GM23338 (cell line): ENCODE measurements around the gene NPSR1. TPM values are rescaled to one million over a fixed set of nuclear protein-coding genes. Genes with fewer than 3 reads are reported as not detected.

Experiments used
- ATAC-seq: fragments of 200-7000 bp; cut with Tn5 transposase; 3 replicates; pipeline ENCODE4 v1.9.1; 2020
- DNase-seq: peaks from one replicate; pipeline ENCODE4 v3.0.0-alpha.2; 2015; ENCODE audit warnings: low spot score
- H2AFZ ChIP-seq: fragments of 200-600 bp; sonication (generic); 2 replicates; pipeline ENCODE4 v1.8.0; 2016; ENCODE audit warnings: antibody characterized with exemption, mild to moderate bottlenecking, moderate library complexity
- H3F3A ChIP-seq: fragments of 200-600 bp; sonication (generic); replicated peaks from 2 replicates; pipeline ENCODE4 v1.8.0; 2017; ENCODE audit warnings: antibody characterized with exemption, mixed run types, low read depth
- H3K27ac ChIP-seq: fragments of 200-600 bp; sonication (generic); 2 replicates; pipeline ENCODE4 v1.6.1; 2016; ENCODE audit warnings: low read depth
- H3K27me3 ChIP-seq: fragments of 200-600 bp; sonication (generic); 2 replicates; pipeline ENCODE4 v1.8.0; 2016; ENCODE audit warnings: mild to moderate bottlenecking, mixed run types, moderate library complexity; ENCODE audit not compliant: insufficient read depth
- H3K36me3 ChIP-seq: fragments of 200-600 bp; sonication (generic); 2 replicates; pipeline ENCODE4 v1.8.0; 2016; ENCODE audit warnings: mild to moderate bottlenecking; ENCODE audit not compliant: insufficient read depth
- H3K4me1 ChIP-seq: fragments of 200-600 bp; sonication (generic); 2 replicates; pipeline ENCODE4 v1.8.0; 2016; ENCODE audit warnings: mild to moderate bottlenecking, moderate library complexity; ENCODE audit not compliant: insufficient read depth
- H3K4me2 ChIP-seq: fragments of 200-600 bp; sonication (generic); 2 replicates; pipeline ENCODE4 v1.7.1; 2017; ENCODE audit warnings: mixed run types
- H3K4me3 ChIP-seq: fragments of 200-600 bp; sonication (generic); 2 replicates; pipeline ENCODE4 v1.6.1; 2016; ENCODE audit warnings: mixed run types
- H3K79me2 ChIP-seq: fragments of 200-600 bp; sonication (generic); replicated peaks from 2 replicates; pipeline ENCODE4 v1.8.0; 2017; ENCODE audit warnings: mild to moderate bottlenecking; ENCODE audit not compliant: insufficient read depth
- H3K9me2 ChIP-seq: fragments of 200-600 bp; sonication (generic); 2 replicates; pipeline ENCODE4 v1.8.0; 2017; ENCODE audit not compliant: insufficient read depth
- H4K20me1 ChIP-seq: fragments of 200-600 bp; sonication (generic); replicated peaks from 2 replicates; pipeline ENCODE4 v1.8.0; 2017; ENCODE audit warnings: mild to moderate bottlenecking; ENCODE audit not compliant: insufficient read depth
- H3K27ac Mint-ChIP-seq: 2 replicates; pipeline ENCODE4 v1.8.0; 2020; ENCODE audit warnings: inconsistent platforms, mild to moderate bottlenecking, moderate library complexity, mixed read lengths
- H3K27me3 Mint-ChIP-seq: 3 replicates; pipeline ENCODE4 v1.8.0; 2022; ENCODE audit warnings: low read depth, mild to moderate bottlenecking, moderate library complexity, mixed read lengths, inconsistent platforms; ENCODE audit not compliant: insufficient read depth, poor library complexity
- H3K36me3 Mint-ChIP-seq: 3 replicates; pipeline ENCODE4 v1.8.0; 2021; ENCODE audit warnings: low read depth, mild to moderate bottlenecking, inconsistent platforms, moderate library complexity, mixed read lengths
- H3K4me1 Mint-ChIP-seq: 3 replicates; pipeline ENCODE4 v1.8.0; 2020; ENCODE audit warnings: mild to moderate bottlenecking, inconsistent platforms, mixed read lengths
- H3K4me3 Mint-ChIP-seq: 3 replicates; pipeline ENCODE4 v1.8.0; 2021; ENCODE audit warnings: moderate library complexity, mild to moderate bottlenecking, inconsistent platforms, mixed read lengths
- H3K9me3 Mint-ChIP-seq: 3 replicates; pipeline ENCODE4 v1.8.0; 2020; ENCODE audit warnings: moderate library complexity, mild to moderate bottlenecking, inconsistent platforms, mixed read lengths
- CREB1 ChIP-seq: fragments of 250-450 bp; sonication (Bioruptor Pico); IDR thresholded peaks from 2 replicates; pipeline ENCODE4 v1.5.0; 2020; ENCODE audit warnings: low read depth, mild to moderate bottlenecking, moderate library complexity
- ETS1 ChIP-seq: IDR thresholded peaks from 2 replicates; pipeline ENCODE4 v1.6.1; 2016; ENCODE audit warnings: antibody characterized with exemption
- EZH2 ChIP-seq: fragments of 200-600 bp; sonication (generic); IDR thresholded peaks from one replicate; pipeline ENCODE4 v1.8.0; 2017; ENCODE audit warnings: antibody characterized with exemption, mild to moderate bottlenecking, low read depth; ENCODE audit not compliant: unreplicated experiment
- EZH2phosphoT487 ChIP-seq: fragments of 200-600 bp; sonication (generic); IDR thresholded peaks from one replicate; pipeline ENCODE4 v1.8.1; 2018; ENCODE audit warnings: antibody characterized with exemption; ENCODE audit not compliant: unreplicated experiment
- JUNB ChIP-seq: IDR thresholded peaks from one replicate; pipeline ENCODE4 v1.6.1; 2016; ENCODE audit warnings: antibody characterized with exemption; ENCODE audit not compliant: unreplicated experiment
- NANOG ChIP-seq: IDR thresholded peaks from 2 replicates; pipeline ENCODE4 v1.6.1; 2016; ENCODE audit warnings: antibody characterized with exemption, borderline replicate concordance
- POLR2AphosphoS5 ChIP-seq: IDR thresholded peaks from 2 replicates; pipeline ENCODE4 v1.6.1; 2016; ENCODE audit warnings: antibody characterized with exemption, low read depth
- STAT1 ChIP-seq: IDR thresholded peaks from one replicate; pipeline ENCODE4 v1.6.1; 2016; ENCODE audit warnings: antibody characterized with exemption; ENCODE audit not compliant: unreplicated experiment
- ZNF114 ChIP-seq: fragments of 250-450 bp; sonication (Bioruptor Pico); IDR thresholded peaks from 2 replicates; pipeline ENCODE4 v1.5.0; 2020; ENCODE audit warnings: mild to moderate bottlenecking, moderate library complexity
- ZNF331 ChIP-seq: fragments of 250-450 bp; sonication (Bioruptor Pico); IDR thresholded peaks from 2 replicates; pipeline ENCODE4 v1.5.0; 2020; ENCODE audit warnings: low read depth, mild to moderate bottlenecking, moderate library complexity
- ZNF462 ChIP-seq: fragments of 250-450 bp; sonication (Bioruptor Pico); IDR thresholded peaks from 2 replicates; pipeline ENCODE4 v1.5.0; 2020; ENCODE audit warnings: mild to moderate bottlenecking, moderate library complexity
- polyA plus RNA-seq: library from polyadenylated mRNA; unstranded; fragments of >200 nt; fragmentation: Nextera tagmentation; extraction: Ambion mirVana; gene quantifications from 2 replicates; pipeline ENCODE4 v1.2.1, GENCODE V29; 2016
- total RNA-seq: library from RNA; depleted of rRNA; stranded (reverse); fragments of >200 nt; shearing (Covaris generic); gene quantifications from 2 replicates; pipeline ENCODE4 v1.2.3, GENCODE V29; 2014
- TF ChIP-seq, protein P1 (sequence below): IDR thresholded peaks from one replicate; pipeline ENCODE4 v1.6.1; 2018; ENCODE audit warnings: antibody characterized with exemption; ENCODE audit not compliant: unreplicated experiment
- TF ChIP-seq, protein P2 (sequence below), 2 experiments: fragments of 200-600 bp in 1 of 2; sonication (generic) in 1 of 2; conservative IDR thresholded peaks; 2 replicates each; pipeline versions ENCODE4 v1.5.1 to v1.6.1; 2016 to 2017; ENCODE audit warnings: antibody characterized with exemption in 2 of 2, low read depth in 2 of 2, mild to moderate bottlenecking in 2 of 2, moderate library complexity in 1 of 2

NPSR1 gene
- total and polyA plus RNA-seq, 2 experiments from 2014 or later, result not detected

DNA sequence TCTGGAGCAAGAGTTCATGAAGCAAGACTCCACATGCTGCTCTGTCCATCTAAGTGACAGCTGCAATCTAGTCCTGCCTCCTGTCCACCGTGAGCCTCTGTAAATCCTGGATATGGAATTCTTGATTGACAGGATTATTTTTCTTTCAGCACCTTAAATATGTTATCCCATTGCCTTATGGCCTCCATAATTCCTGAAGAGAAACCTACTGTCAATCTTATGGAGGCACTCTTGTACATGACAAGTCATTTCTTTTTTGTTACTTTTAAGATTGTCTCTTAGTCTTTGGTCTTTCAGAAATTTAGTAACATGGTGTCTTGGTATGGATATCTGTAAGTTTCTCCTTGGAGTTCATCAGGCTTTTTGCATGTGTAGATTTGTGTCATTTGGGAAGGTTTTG lies 82.8 kb downstream of the NPSR1 start:
- Histone ChIP-seq H2AFZ (no peak overlapping the region), H3K27me3 (no peaks in the 10 kb centered on the region), H3K79me2 (no peaks in the 10 kb centered on the region), H3K4me3 (no peak overlapping the region), H4K20me1 (no peaks in the 10 kb centered on the region), H3K4me2 (no peak overlapping the region), H3K36me3 (no peaks in the 10 kb centered on the region), H3F3A (no peaks in the 10 kb centered on the region), H3K27ac (no peak overlapping the region), H3K9me2 (no peaks in the 10 kb centered on the region), H3K4me1 (no peaks in the 10 kb centered on the region)
- H3K9me3 Mint-ChIP-seq, result peaks cover 25% of the 10 kb centered on the region; the same call in 2 of the 3 replicates
- DNase-seq (no peak), ATAC-seq (no peak)
- H3K27ac Mint-ChIP-seq, result no peak overlapping the region
- no peaks in the 10 kb centered on the region for H3K27me3 Mint-ChIP-seq
- TF ChIP-seq, protein P1, sequence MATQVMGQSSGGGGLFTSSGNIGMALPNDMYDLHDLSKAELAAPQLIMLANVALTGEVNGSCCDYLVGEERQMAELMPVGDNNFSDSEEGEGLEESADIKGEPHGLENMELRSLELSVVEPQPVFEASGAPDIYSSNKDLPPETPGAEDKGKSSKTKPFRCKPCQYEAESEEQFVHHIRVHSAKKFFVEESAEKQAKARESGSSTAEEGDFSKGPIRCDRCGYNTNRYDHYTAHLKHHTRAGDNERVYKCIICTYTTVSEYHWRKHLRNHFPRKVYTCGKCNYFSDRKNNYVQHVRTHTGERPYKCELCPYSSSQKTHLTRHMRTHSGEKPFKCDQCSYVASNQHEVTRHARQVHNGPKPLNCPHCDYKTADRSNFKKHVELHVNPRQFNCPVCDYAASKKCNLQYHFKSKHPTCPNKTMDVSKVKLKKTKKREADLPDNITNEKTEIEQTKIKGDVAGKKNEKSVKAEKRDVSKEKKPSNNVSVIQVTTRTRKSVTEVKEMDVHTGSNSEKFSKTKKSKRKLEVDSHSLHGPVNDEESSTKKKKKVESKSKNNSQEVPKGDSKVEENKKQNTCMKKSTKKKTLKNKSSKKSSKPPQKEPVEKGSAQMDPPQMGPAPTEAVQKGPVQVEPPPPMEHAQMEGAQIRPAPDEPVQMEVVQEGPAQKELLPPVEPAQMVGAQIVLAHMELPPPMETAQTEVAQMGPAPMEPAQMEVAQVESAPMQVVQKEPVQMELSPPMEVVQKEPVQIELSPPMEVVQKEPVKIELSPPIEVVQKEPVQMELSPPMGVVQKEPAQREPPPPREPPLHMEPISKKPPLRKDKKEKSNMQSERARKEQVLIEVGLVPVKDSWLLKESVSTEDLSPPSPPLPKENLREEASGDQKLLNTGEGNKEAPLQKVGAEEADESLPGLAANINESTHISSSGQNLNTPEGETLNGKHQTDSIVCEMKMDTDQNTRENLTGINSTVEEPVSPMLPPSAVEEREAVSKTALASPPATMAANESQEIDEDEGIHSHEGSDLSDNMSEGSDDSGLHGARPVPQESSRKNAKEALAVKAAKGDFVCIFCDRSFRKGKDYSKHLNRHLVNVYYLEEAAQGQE, result no peak
- TF ChIP-seq ZNF114 (no peak), ETS1 (no peak), EZH2phosphoT487 (no peak), CREB1 (CRISPR knock-in tag) (no peak), NANOG (no peak), POLR2AphosphoS5 (no peak), ZNF331 (CRISPR knock-in tag) (no peak), JUNB (no peak), STAT1 (no peak), ZNF462 (no peak), EZH2 (no peak)
- TF ChIP-seq, protein P2, sequence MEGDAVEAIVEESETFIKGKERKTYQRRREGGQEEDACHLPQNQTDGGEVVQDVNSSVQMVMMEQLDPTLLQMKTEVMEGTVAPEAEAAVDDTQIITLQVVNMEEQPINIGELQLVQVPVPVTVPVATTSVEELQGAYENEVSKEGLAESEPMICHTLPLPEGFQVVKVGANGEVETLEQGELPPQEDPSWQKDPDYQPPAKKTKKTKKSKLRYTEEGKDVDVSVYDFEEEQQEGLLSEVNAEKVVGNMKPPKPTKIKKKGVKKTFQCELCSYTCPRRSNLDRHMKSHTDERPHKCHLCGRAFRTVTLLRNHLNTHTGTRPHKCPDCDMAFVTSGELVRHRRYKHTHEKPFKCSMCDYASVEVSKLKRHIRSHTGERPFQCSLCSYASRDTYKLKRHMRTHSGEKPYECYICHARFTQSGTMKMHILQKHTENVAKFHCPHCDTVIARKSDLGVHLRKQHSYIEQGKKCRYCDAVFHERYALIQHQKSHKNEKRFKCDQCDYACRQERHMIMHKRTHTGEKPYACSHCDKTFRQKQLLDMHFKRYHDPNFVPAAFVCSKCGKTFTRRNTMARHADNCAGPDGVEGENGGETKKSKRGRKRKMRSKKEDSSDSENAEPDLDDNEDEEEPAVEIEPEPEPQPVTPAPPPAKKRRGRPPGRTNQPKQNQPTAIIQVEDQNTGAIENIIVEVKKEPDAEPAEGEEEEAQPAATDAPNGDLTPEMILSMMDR (conservative IDR thresholded peaks at IDR 0.05; ENCODE audit: low read depth in 2 of 2), result no peak
- H3K4me3 Mint-ChIP-seq, result no peak overlapping the region
- no peaks in the 10 kb centered on the region for H3K4me1 Mint-ChIP-seq
- H3K36me3 Mint-ChIP-seq, result peaks cover 8% of the 10 kb centered on the region; the same call in 2 of the 3 replicates
